ENCODE results near the gene DIP2B.

DIP2B gene

DNA sequence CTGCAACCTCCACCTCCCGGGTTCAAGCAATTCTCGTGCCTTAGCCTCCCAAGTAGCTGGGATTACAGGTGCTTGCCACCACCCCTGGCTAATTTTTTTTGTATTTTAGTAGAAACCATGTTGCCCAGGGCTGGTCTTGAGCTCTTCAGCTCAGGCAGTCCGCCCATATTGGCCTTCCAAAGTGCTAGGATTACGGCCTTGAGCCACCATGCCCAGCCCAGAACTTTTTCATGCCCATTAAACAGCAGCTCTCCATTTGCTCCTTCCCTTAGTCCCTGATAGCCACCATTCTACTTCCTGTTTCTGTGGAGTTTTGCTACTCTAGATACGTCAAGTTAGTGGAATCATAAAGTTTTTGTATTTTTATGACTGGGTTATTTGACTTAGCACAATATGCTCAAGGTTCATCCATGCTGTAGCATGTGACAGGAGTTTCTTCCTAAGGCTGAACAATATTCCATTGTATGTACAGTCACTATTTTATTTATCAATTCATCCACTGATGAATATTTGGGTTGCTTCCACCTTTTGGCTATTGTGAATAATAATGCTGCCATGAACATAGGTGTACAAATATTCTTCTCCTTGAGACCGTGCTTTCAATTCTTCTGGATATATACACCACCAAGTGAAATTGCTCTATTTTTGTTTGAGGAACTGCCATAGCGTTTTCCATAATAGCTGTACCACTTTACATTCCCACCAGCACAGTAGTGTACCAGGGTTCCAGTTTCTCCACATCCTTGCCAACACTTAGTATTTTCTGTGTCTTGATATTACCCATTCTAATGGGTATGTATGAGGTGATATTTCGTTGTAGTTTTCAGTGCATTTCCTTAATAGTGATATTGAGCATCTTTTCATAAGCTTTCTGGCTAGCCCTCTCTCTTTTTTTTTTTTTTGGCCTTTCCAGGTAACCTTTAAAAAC, 274.1 kb downstream of the DIP2B start:
- DNase-seq: no peak

DNA sequence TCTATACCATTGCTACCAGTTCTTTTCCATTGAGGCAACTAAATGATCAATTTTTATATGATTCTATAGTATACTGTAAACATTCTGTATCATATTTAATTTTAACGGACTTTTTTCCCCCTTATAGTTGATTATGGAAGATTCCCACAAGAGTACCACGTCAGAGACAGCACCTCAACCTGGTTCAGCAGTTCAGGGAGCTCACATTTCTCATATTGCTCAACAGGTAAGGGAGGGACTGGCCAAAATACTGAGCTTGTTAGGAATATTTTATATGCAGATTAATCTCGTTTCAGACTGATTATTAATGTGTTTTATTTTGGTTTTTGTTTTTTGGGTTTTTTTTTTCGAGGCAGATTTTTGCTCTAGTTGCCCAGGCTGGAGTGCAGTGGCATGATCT, 275.2 kb downstream of the DIP2B start:
- DNase-seq: no peak

DNA sequence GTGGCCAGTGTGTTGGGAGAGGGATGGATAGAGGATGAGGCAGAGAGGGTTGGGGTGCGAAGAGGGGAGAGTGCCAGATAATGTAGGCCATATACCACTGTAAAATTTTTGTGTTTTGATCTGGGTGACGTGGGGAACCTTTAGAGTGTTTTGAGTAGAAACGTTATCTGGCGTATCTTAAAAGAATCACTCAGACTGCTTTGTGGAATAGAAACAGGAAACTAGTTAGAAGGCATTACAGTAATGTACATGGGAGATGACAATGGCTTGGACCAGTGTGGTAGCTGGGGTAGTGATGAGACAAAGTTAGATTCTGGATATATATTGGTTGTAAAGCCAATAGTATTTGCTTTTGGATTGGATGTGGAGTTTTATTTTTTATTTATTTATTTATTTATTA, 279.7 kb downstream of the DIP2B start:
- no peak for DNase-seq

DNA sequence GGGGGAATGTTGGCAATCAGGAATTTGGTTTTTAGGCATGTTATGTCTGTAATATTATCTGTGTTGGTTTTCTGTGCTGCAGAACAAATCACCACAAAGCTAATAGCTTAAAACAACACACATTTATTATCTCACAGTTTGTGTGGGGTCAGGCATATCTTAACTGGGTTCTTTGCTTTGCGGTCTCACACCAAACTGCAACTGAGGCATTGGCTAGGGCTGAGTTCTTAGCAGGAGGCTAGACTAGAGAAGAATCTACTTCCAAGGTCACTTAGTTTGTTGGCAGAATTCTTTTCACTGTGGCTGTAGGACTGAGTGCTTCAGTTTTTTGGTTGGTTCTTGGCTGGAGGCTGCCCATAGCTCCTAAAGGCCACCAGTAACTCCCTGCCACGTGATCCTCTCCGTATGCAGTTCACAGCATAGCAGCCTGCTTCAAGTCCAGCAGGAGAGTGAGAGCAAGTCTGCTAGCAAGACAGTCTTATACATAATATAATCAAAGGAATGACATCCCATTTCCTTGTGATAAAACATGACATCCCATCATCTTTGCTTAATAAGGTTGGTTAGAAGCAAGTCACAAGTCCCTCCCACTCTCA, 280.7 kb downstream of the DIP2B start:
- no peak for DNase-seq

DNA sequence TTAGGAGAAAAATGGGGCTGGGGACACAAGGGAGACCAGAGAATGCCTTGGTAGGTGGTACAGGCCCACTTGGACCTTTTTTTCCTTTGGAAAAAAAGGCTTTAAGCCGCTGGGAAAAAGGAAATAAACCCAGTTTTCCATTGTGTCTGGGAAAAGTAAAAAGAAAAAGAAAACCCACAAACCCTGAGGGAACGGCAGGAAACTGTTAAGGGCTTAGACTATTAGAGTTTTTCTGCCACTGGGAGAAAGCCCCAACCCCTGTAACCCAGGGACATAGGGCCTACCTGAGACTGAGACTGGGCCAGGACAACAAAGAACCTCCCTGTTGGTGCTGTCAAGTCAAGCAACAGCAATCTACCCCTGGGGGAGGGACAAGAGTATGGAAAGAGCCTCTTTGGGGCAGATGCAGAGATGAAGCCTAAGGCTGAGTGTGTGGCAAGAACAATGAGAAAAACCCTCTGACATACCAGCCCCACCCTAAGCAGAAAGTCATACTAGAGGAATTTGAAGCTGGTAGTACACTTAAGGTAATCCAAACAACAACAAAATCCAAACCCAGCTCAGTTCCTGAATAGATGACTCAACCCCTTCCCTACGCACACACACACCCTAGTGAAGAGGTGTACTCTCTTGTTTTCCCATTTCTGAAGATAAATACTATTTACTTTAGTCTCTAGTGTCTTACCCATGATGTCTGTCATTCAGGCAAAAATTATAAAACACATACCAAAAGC, 281.9 kb downstream of the DIP2B start:
- no peak for DNase-seq

DNA sequence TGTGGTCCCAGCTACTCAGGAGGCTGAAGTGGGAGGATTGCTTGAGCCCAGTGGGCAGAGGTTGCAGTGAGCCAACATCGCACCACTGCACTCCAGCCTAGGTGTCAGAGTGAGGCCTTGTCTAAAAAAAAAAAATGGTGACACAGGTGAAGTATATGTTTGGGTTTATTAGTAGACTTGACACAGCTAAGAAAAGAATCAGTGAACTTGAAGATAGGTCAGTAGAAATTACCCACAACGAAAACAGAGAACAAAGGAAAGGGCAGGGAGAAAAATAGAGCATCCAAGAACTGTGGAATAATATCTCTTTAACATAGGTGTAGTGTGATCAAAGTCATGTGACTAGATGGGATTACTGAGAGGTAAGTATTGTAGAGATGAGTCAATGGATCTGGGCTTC, 282.8 kb downstream of the DIP2B start:
- no peak for DNase-seq

DNA sequence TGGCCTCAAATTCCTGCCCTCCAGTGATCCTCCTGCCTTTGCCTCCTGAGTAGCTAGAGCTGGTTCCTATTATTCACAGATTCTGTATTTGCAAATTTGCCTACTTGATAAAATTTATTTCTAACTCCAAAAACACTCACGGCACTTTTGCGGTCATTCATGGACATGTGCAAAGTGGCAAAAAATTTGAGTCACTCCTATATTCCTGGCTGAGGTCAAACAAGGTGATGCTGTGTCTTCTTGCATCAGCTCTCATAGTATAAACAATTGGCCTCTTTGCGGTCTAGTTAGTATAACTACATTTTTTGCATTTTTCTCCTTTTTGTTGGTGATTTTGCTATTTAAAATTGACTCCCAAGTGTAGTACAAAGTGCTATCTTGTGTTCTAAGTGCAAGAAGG, 283.8 kb downstream of the DIP2B start:
- no peak for DNase-seq

DNA sequence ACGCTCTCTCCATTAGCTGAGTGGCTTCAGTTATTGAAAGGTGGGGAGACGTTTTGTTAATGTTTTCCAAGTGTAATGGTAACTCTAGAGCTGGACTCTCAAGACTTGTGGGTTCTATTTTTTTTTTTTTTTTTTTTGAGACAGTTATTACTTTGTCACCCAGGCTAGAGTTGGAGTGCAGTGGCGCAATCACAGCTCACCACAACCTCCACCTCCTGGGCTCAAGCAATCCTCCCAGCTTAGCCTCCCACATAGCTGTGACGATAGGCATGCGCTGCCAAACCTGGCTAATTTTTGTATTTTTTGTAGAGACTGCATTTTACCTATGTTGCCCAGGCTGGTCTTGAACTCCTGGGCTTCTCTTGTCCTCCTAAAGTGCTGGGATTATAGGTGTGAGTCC, 285.3 kb downstream of the DIP2B start:
- no peak for DNase-seq

Measured in right hindlimb (tissue), 1 donor.